ENCODE data around the gene TSPAN15.

GRCh38 chr10:69502589-69502988, 51.3 kb downstream of the TSPAN15 start:
- TF ChIP-seq CTCF (IDR thresholded peaks at IDR 0.05) (no peak), POLR2A (IDR thresholded peaks at IDR 0.05) (no peak)
